Fibroblast of skin of right biceps (primary cell): ENCODE data around the gene TMEM150B.

ENCODE experiments used
- DNase-seq: peaks from one replicate; pipeline ENCODE4 v3.0.0-alpha.2; 2013

The TMEM150B gene

GRCh38 chr19:55275851-55276719 is 49.1 kb downstream of the TMEM150B start:
- no peak for DNase-seq

GRCh38 chr19:55273978-55274707 is 51.0 kb downstream of the TMEM150B start:
- no peak for DNase-seq

GRCh38 chr19:55272142-55272541 is 53.0 kb downstream of the TMEM150B start:
- no peak for DNase-seq

- DNase-seq, result no peak
Measured at GRCh38 chr19:55270172-55270942, 54.8 kb downstream of the TMEM150B start.

DNA sequence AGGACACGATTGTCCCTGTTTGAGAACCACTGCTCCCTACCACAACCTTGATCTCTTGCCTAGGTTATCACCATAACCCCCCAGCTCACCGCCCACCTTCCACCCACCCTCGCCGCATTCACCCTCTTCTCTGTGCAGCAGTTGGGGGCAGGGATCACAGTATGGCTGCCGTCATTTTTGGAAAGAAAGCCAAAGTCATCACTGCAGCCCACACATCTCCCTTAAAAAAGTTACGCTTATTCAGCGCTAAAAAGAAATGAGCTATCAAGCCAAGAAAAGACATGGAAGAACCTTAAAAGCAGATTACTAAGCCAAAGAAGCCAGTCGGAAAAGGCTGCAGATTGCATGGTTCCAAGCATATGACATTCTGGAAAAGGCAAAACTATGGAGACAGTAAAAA is 55.8 kb downstream of the TMEM150B start:
- DNase-seq, result no peak

GRCh38 chr19:55266840-55267239 is 58.3 kb downstream of the TMEM150B start:
- DNase-seq, result no peak

- no peak for DNase-seq
Measured at GRCh38 chr19:55266404-55266803, 58.7 kb downstream of the TMEM150B start.

DNA sequence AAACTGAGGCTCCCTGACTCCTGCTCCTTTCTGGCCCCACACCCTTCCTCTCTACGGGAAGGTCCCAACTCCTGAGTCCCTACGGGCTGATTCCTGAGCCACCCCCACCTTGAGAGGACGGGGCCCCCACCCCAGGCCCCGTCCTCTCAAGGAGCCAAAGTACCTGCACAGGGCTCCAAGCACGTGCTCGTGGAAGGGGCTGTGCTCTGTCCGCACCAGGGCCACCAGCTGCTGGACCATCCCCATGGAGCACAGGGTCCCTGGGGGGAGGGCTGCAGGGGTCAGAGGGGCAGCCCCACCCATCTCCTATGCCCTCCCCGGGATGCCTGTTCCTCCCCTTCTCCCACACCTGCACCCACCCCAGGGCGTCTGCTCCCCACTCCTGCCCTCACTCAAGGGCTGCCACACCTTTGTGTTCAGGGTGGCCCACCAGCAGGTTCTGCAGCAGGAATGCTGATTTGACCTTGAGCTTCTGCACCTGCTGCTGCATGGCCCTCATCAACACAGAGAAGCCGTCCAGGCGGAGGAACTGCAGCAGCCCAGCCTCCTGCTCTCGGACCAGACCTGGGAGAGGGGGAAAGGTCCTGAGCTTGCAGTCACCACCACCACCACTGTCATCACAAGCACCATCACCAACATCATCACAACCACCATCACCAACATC is 59.3 kb downstream of the TMEM150B start:
- no peak for DNase-seq

DNA sequence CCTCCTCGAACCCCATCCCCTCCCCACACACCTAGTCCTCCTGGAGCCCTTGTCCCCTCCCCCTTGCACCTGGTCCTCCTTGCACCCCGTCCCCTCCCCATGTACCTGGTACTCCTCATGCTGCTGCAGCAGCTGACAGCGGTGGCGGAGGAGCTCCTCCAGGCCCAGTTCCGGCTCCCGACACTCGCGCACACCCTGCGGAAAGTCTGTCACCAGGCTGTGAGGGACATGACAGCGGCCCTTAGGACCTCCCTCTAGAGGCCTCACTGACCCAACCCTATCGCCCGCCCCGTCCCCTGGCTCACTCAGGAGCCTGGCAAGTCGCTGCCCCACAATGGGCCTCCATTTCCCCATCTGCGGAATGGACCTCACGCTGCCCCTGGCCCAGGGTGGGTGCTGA is 60.0 kb downstream of the TMEM150B start:
- no peak for DNase-seq

- no peak for DNase-seq
Measured at GRCh38 chr19:55264531-55264930, 60.6 kb downstream of the TMEM150B start.
